Stimulated activated CD4-positive, alpha-beta T cell treated with anti-CD3 and anti-CD28 coated beads, TNF-alpha, amount 100 ng/mL, for 24 hours (primary cell): ENCODE measurements around the gene FKBP10.
A peak's percentile ranks its signal among the peaks of the same experiment; 100 is the strongest.
"Not testable (repeated sequence)": the region's sequence is repeated elsewhere in the genome, so short reads cannot be mapped to it uniquely, and the experiment has no call there.

Experiments
- DNase-seq, 3 experiments: peaks; one replicate each; pipeline ENCODE4 v3.0.0-alpha.2; 2020; ENCODE audit warnings: low read depth in 3 of 3

FKBP10 gene

GRCh38 chr17:41810659-41811548, 1.9 kb upstream of the FKBP10 start:
- no peak for DNase-seq

DNA sequence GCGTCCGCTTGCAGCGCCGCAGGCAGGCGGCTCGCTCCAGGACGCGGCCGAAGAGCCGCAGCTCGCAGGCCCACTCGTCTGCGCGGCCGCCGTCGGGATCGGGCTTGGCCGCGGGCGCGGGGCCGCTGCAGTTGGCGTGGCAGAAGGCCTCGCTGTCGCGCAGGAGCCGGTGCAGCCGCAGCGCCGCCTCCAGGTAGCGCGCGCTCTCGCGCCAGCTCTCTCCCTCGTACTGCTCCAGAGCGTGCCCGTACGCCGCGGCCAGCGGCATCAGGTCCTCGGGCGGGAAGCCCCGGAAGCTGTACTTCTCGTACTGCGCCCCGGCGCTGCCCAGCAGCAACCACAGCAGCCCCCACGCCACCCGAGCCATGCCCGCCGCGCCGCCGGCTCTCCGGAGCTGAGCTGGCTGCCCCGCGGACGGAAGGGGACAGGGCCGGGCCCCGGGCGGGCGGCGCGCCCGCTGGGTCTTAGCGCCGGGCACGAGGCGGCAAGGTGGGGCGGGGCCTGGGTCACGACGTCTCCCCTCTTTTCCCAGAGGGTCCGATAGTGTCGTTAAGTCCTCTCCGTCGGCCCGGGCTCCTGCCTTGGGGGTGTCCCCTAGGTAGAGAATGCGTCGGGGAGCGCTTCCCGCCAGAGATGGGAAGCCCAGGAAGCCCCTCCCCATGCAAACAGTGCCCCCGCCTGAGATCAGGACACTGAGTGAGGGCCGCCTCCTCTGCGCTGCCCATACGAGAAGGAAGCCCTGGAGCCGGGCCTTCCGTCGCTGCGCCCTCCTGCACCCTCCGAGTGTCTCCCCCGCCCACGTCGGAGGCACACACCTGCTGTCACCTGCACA, 1.0 kb upstream of the FKBP10 start, which contains the start of gene P3H4:
Gene P3H4 (minus strand): TSS at position 401 of the 832 bp plus-strand sequence. CDS start 34 bp downstream, at position 367.
- DNase-seq, result peak; percentile 35 to 68 (median 44)

DNA sequence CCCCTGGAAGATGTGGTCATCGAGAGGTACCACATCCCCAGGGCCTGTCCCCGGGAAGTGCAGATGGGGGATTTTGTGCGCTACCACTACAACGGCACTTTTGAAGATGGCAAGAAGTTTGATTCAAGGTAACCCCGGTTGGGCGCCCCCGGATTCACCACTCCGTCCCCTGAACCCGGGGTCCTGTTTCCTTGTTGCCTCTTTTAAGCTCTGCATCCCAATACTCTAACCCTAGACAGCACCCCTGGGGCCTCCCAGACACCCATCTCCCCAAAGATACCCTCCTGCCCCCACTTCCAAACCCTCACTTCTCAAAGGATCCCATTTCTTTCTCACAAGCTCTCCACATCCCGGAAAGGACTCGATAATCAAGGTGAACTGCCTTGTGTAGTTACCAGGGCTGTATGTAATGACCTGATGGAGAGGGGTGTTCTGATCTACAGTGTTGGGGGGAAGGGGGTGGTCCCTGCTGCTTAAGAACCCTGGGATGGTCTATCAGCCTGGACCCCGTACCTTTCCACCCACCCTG, 412 bp downstream of the FKBP10 start:
- DNase-seq, result no peak

- no peak for DNase-seq
Measured at GRCh38 chr17:41813699-41814124, 908 bp downstream of the FKBP10 start.

DNA sequence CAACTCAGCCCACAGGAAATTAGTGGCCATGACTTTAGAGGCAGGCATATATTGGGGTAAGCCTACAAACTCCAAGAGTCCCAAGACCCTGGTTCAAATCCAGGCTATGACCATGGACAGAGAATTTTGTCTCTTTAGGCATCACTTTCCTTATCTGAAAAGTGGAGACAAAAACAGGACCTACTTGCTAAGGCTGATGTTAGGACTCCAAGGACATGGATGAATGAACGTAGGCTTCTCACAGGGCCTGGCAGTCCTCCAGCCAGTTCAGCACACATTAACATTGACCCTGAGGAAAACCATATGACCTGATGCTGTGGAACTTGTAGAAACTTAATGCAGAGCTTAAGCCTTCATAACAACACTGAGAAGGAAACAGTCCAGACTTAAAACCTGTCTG, 1.4 kb downstream of the FKBP10 start:
- DNase-seq, result no peak

GRCh38 chr17:41816637-41817320, 4.0 kb downstream of the FKBP10 start:
- DNase-seq, result no peak

DNA sequence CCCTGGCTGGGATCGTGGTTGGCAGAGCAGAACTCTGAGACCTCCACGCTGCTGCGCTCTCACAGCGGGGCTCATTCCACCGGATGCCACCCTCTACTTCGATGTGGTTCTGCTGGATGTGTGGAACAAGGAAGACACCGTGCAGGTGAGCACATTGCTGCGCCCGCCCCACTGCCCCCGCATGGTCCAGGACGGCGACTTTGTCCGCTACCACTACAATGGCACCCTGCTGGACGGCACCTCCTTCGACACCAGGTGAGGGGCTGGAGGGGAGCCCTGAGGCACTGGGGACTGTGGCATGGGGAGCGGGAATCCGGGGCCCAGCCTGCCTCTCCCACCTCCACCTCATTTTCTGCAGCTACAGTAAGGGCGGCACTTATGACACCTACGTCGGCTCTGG, 5.2 kb downstream of the FKBP10 start:
- no peak for DNase-seq

- no peak for DNase-seq
Measured at GRCh38 chr17:41821776-41822175, 9.0 kb downstream of the FKBP10 start.

DNA sequence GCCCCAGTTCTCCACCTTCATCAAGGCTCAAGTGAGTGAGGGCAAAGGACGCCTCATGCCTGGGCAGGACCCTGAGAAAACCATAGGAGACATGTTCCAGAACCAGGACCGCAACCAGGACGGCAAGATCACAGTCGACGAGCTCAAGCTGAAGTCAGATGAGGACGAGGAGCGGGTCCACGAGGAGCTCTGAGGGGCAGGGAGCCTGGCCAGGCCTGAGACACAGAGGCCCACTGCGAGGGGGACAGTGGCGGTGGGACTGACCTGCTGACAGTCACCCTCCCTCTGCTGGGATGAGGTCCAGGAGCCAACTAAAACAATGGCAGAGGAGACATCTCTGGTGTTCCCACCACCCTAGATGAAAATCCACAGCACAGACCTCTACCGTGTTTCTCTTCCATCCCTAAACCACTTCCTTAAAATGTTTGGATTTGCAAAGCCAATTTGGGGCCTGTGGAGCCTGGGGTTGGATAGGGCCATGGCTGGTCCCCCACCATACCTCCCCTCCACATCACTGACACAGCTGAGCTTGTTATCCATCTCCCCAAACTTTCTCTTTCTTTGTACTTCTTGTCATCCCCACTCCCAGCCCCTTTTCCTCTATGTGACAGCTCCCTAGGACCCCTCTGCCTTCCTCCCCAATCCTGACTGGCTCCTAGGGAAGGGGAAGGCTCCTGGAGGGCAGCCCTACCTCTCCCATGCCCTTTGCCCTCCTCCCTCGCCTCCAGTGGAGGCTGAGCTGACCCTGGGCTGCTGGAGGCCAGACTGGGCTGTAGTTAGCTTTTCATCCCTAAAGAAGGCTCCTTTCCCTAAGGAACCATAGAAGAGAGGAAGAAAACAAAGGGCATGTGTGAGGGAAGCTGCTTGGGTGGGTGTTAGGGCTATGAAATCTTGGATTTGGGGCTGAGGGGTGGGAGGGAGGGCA, 9.7 kb downstream of the FKBP10 start:
- no peak for DNase-seq

DNA sequence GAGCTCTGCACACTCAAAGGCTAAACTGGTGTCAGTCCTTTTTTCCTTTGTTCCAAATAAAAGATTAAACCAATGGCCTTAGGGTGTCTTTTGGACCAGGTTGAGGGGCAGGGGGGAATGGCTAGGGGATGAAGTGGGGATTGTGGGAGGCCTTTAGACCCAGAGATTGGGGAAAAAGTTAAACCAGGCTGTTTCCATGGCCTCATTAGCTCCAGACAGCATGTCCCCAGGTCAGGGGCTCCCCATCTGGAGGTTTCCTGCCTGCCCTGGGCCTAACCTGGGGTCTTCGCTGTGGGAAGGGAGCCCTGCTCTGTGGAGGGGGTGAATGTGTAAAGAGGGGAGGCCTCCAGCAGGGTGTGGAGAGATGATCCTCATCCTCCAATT, 10.3 kb downstream of the FKBP10 start:
- DNase-seq, result no peak

- no peak for DNase-seq
Measured at GRCh38 chr17:41823580-41823979, 10.8 kb downstream of the FKBP10 start.

GRCh38 chr17:41824086-41824485, 11.3 kb downstream of the FKBP10 start:
- DNase-seq, result no peak

- DNase-seq, result no peak
Measured at GRCh38 chr17:41825175-41825845, 12.5 kb downstream of the FKBP10 start.

DNA sequence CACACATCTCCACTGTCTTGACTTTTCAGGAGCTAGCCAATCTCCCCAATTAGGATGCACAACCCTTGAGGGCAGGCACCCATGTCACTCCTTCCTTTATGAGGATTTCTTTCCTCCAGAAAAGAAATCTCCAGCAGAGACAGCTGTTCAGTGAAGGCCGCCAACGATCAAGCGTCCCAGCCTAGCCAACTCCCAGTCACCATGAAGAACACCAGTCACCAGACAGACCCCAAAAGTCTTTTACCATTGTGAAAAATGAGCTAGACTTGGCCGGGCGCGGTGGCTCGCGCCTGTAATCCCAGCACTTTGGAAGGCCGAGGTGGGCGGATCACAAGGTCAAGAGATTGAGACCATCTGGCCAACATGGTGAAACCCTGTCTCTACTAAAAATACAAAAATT, 17.2 kb downstream of the FKBP10 start:
- DNase-seq, result not testable (repeated sequence)

- DNase-seq, result no peak
Measured at GRCh38 chr17:41835214-41835799, 22.5 kb downstream of the FKBP10 start.

- DNase-seq, result peak in 2 of 3 experiments; percentile 23 to 55
Measured at GRCh38 chr17:41835800-41836549, 23.2 kb downstream of the FKBP10 start, which contains the start of gene NT5C3B. NT5C3B (minus strand) TSS chr17:41836232; CDS start chr17:41836193, 39 bp downstream.

DNA sequence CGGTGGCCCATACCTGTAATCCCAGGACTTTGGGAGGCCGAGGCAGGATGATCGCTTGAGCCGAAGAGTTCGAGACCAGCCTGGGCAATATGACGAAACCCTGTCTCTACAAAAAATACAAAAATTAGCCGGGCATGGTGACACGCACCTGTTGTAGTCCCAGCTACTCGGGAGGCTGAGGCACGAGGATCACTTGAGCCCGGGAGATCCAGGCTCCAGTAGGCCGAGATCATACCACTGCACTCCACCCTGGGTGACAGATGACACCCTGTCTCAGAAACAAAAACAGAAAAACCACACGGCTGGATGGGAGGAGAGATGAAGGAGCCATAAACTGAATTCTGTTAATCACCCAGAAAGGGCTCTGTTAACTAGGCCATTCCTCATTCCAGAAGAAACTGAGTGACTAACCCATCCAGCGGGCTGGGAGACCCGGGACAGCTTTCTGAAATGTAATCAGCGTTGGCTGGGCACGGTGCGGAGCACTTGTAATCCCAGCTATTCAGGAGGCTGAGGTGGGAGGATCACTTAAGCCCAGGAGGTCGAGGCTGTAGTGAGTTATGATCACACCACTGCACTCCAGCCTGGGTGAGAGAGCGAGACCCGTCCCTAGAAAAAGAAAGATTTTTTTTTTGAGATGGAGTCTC, 23.9 kb downstream of the FKBP10 start:
- no peak for DNase-seq
